Caki2 (cell line): ENCODE data around the gene SRSF5. TPM values are rescaled to one million over a fixed set of nuclear protein-coding genes. Genes with fewer than 3 reads are reported as not detected.
"Not testable (repeated sequence)": the region's sequence is repeated elsewhere in the genome, so short reads cannot be mapped to it uniquely, and the experiment has no call there.

Experiments used
- DNase-seq: peaks from one replicate; pipeline ENCODE4 v3.0.0-alpha.2; 2015; ENCODE audit warnings: low read depth
- in situ Hi-C: cut with HindIII; loops from 2 replicates; pipeline ENCODE4 v1.10.0; 2016; ENCODE audit warnings: low sequenced_read_pairs, low pct_unique_long_range_greater_than_20kb, mixed read lengths
- total RNA-seq: library from RNA; depleted of rRNA; stranded (reverse); fragments of >200 nt; shearing (Covaris generic); gene quantifications from 2 replicates; pipeline ENCODE4 v1.2.3, GENCODE V29; 2014; ENCODE audit warnings: low replicate concordance; rRNA removed

The SRSF5 gene
- 33.9 and 55.7 TPM in 2 replicates for total RNA-seq

DNA sequence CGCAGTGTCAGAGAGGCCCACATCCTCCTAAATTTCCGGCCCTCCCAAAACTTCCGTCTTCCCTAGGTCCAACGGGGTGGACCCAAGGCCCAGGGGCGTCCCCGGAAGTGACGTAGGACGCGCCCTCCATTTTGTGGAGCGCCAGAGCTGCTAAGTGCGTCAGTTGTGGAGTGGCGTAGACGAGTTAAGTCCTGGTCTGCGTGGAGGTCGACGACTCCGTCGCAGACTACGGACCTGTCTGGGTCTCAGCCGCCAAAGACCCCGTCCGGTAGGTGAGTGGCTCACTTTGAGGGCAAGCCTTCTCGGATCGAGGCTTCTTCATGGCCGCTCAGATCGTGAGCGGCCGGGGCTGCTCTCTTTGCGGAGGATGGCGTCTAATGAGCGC is at the start of gene SRSF5:
Gene SRSF5, plus strand, starts transcription at position 159 of the 385 bp plus-strand sequence. CDS start 1,015 bp downstream, outside the sequence.
- in situ Hi-C loops = no loop called here
- peak; percentile 86 for DNase-seq

DNA sequence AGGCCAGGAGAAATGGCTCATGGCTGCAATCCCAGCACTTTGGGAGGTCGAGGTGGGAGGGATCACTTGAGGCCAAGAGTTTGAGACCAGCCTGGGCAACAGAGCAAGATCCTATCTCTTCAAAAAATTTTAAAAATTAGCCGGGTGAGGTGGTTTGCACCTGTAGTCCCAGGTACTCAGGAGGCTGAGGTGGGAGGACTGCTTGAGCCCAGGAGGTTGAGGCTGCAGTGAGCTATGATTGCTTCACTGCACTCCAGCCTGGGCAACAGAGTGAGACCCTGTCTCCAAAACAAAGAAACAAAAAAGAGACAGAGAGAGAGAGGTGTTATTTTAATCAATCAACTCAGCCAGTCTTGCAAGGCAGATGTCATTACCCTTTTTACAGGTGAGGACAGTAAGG is 48.3 kb upstream of the SRSF5 start:
- in situ Hi-C loops, DNase-seq: not testable (repeated sequence)

DNA sequence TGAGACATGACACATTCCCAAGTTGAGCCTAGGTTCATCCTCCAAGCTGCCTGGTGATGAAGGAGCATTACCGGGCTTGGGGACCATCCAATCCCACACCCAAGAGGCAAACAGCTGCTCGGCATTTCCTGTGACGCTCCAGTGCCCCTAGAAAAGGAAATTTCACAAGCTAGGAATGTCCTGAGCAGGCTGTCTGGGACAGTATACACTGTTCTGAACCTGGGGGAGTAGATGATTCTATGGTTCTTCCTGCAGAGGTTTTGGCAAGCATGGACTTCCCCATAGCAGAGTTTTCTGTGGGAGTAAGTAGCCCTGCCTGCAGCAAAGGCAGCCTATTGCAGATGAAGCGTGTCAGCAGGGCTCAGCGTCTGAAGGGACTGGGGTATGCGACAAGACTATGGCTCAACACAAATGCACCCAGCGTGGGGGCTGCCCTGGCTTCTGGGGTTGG is 47.4 kb upstream of the SRSF5 start:
- in situ Hi-C loops = no loop called here
- DNase-seq = no peak

DNA sequence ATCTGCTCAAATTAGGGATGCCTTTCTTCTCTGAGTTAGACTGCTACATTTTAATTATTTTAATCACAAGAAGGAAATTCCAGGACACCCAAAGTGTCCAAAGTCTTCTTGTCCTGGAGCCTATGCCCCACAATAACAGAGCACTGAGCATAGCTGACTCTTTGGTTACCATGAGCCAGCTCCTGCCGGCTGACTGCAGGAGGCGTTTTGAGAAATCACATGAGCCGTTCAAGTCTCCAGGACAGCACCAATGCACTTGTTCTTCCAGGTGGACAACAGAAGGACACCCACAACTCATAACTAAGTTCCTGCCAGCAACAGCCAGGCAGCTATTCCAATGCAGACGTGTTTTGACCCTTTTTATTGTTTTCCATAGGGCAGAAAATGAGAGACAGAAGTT is 46.0 kb upstream of the SRSF5 start:
- no peak for DNase-seq
- in situ Hi-C loops = no loop called here

DNA sequence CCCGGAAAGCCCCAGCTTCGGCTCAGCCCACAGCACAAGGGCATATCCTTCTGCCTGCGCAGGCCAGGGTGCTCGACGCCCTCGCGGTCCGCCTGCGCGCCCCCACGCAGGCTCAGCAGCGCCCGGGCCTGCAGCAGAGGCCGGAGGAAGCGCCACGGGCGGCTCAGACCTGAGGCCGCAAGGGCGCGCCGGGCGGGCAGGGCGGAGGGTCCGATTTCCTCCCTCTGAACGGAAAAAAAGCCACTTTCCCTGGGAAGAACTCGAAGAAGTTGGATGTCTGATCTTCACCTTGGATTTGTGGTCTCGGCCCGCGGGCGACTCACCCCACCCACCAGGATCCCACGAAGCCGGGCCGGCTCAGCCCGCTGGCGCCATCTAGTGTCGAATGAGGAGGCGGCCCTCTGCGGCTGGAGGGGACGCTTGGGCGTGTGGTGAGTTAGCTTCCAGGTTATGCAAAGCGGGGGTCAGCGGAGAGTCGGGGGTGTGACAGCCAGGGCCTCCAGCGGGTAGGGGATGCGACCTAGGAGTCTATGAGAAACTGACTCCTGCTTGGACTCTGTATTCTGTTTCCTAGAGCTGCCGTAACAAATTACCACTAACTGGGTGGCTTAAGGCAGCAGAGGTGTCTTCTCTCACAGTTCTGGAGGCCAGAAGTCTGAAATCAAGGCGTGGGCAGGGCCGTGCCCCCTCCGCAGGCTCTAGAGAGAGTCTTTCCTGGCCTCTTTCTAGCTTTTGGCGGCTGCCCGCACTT is 40.0 kb upstream of the SRSF5 start:
- in situ Hi-C loops = no loop called here
- DNase-seq = peak; percentile 57

DNA sequence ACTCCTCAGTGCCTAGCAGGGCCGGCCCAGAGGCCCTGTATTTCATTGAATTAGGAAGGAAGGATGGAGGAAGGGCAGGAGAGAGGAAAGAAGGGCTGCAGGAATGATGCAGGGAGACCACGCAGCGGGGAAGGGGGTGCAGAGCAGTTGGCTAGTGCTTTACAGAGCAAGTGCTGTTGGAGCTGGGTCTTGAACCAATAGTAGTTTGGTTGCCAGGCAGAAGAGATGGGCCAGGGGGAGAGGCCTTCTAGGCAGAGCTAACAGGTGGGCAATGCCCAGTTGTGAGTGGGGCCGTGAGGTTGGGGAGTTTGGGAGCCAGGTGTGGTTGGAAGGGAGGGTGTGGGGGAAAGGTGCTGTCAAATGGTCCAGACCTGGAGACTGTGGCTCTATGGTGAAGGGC is 39.1 kb upstream of the SRSF5 start:
- DNase-seq = no peak
- in situ Hi-C loops = no loop called here

DNA sequence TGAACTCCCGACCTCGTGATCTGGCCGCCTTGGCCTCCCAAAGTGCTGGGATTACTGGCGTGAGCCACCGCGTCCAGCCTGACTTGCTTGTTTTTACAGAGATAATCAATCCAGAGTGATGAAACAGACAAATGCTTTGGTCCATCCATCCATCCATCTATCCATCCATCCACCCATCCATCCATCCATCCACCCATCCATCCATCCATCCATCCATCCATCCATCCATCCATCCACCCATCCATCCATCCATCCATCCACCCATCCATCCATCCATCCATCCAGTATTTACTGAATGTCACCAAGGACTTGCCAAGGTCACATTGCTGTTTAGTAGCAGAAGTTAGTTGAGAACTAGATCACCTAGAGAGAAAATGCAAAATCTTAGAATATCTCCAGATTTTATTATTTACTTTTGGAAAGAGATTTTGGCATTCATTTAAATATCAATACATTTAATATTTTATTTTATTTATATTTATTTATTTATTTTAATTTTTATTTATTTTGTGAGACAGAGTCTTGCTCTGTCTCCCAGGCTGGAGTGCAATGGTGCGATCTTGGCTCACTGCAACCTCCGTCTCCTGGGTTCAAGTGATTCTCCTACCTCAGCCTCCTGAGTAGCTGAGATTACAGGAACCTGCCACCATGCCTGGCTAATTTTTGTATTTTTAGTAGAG is 34.9 kb upstream of the SRSF5 start:
- DNase-seq, in situ Hi-C loops: not testable (repeated sequence)

DNA sequence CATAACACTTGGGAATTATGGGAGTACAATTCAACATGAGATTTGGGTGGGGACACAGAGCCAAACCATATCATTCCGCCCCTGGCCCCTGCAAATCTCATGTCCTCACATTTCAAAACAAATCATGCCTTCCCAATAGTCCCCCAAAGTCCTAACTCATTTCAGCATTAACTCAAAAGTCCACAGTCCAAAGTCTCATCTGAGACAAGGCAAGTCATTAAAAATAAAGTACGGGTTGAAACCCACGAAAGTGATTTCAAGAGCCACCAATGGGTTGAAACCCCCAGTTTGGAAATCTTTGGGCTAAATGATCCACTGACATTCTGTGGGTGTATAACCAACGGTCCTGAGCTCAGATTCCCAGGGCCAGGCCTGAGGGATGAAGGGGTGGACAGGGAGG is 30.5 kb upstream of the SRSF5 start:
- DNase-seq, in situ Hi-C loops: not testable (repeated sequence)

DNA sequence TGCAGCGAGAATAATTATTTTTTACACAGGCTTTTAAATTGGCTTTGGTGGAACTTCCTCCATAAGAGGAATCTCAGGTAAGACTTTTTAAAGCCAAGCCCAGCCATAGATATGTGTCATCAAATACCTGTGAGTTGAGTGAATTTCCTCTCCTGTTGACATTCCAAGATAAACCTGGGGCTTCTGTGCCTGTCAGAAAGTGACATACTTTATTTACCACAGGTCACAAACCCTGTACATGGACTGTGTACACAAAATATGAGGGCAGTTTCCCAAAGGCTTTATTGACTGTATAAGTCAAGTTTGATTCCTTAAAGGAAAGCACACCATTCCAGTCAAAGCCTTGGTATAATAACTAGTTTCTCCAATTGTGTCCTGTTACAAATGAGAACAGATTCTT is 25.9 kb upstream of the SRSF5 start:
- DNase-seq = no peak
- in situ Hi-C loops = no loop called here

DNA sequence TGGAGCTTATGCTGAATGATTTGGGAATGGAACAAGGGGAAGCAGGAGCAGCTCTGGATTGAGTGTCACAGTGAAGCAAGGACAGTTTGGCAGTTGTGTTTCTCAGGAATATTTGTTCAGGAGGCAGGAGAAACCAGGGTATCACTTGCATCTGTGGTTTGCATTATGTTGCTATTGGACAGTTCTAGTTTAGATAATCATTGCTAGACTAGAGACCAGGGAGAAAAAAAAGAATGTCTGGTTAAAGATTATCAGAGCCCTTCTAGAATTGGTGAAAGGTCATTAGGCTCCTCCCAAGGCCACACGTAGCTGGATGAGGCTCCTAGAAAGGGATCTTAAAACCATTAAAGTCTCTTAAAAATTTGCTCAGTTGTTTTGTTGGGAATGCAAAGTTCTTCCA is 17.0 kb upstream of the SRSF5 start:
- DNase-seq = peak; percentile 77
- in situ Hi-C loops = no loop called here

DNA sequence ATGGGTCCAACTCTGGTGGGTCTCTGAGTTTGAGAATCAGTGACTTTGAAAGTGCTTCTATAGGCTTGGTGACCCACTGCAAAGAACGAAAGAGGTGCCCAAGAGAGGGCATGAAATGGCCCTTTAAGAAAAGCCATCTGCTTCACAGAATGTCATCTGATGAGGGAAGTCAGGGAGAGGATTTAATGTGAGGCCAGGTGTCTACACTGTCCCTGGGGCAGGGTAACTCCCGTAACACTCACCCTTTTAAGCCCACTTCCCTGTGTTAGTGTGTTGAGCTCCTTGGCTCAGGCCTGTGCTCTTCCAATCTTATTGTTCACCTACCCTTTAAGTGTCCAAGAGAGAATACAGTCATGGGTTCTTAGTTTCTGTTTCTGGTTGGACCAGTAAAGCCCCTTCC is 16.4 kb upstream of the SRSF5 start:
- in situ Hi-C loops = no loop called here
- no peak for DNase-seq

DNA sequence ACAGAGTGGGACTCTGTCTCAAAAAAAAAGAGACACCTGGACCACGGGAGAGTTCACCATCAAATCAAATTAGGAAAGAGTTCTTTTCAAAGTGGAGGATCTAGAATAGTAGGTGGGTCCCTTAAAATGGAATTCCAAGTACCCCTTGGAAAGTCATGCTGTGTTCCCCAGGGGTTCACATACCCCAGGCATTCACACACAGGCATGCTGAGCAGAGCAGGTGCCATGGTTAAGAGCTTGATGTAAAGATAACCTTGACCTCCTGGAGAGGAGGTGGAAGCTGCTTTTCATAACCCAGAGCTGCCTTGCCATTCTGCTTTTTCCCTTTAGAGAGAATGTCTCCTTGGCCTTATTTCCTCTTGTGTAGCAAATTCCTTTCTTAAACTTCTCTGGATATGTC is 14.2 kb upstream of the SRSF5 start:
- in situ Hi-C loops = no loop called here
- no peak for DNase-seq

DNA sequence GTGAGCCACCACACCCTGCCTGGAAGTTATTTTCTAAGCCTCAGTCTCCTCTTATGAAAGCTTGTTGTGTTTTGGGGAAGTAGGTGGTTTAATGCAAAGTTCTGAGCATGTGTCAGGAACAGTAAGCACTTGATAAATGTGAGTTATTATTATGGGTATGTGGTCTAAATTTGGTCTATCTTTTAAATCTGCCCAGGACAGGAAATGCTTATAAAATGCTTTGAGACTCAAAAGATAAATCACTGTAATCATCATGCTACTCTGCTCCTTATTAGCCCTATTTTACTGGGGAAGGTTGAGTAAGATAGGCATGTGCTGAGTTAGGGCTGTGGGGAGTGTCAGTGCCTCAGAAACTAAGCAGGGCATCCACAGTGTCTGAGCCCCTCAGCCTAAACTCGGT is 13.1 kb upstream of the SRSF5 start:
- no peak for DNase-seq
- in situ Hi-C loops = no loop called here

DNA sequence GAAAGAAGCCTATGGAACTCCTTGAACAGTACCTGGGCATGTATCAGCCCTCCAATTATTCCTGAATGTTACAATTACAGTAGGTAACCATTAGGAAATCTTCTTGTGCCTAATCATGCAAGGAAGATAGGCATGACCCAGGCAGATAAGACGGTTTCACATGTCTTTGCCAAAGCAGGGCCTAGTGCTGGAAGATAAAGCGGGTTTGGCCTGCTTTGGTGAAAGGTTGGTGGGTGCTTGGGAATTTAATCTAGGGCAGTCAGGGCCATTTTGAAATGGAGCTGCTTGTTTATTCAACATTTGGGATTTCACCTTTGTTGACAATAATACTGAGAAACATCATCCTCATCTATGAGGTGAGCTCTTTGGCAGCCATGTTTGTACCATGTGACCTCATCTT is 12.5 kb upstream of the SRSF5 start:
- DNase-seq = no peak
- in situ Hi-C loops = no loop called here

DNA sequence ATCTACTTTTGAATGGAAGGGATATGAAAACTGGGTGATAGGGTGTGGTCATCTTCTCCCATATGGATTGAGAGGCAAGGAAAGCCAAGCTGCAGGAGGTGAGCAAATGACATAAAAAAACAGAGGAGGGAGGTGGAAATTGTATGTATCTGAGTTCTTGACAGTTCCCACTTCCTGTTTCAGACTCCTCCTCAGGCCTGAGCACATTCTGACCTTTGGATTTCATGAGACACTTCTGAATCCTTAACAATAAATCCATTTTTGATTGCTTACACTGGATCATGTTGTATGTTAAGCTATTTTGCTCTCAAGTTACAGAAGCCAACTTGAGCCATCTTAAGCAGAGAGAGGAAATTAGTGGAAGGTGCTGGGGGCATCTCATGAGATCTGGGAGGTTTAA is 11.6 kb upstream of the SRSF5 start:
- in situ Hi-C loops = no loop called here

DNA sequence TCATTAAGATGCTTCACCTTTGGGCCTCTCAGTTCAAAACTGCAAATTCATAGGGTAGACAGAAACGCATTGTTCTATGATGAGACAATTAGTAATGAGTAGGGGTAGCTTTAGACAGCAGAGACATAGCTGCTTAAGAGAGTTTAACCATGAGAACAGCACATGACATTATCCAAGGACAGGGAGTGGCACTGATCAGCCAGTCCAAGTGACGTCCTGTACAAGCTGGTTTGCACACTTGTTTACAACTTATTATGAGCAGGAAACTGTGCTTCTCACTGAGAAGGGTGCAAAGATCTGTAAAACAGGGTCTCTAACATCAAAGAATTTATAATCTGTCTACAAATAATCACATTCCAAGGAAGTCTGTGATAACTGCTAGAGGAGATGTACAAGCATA is 11.2 kb upstream of the SRSF5 start:
- no peak for DNase-seq
- in situ Hi-C loops = no loop called here

More for the DNA sequence above, 11.6 kb upstream of the SRSF5 start:
- no peak for DNase-seq

DNA sequence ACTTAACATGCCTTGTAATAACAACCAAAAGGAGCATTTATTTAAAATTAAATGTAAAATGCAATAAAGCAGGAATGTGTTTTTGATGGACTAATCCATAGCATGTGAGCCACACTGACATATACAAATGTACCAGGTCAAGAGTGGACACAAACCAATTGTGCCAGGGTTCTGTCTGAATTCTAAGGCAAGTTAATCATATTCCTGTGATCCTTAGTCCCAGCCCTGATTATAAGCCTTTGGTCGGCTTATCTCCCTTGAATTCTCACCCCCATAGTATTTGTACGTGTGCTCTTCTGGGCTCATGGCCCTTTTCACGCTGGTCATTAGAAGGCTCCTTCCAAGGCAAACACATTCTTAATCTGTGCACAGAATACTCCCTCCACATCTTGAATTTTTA is 10.6 kb upstream of the SRSF5 start:
- DNase-seq = no peak
- in situ Hi-C loops = no loop called here

DNA sequence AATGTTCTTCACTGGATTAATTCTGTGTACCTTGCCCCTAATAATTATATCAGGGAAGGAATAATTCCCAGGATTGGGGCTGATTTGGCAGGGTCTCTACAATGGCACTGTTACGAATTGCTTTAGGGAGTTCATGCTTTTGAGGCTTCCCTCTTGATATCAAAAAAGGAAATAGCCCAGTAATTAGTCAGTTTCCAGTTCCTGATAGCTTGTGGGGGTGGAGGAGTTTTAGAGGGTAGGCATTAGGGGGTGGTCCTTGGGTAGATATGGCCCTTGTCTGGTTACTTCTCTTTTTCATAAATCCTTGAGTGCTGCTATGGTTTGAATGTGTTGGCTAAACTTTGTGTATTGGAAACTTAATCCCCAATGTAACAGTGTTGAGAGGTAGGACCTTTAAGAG is 6.1 kb upstream of the SRSF5 start:
- in situ Hi-C loops = no loop called here
- no peak for DNase-seq

DNA sequence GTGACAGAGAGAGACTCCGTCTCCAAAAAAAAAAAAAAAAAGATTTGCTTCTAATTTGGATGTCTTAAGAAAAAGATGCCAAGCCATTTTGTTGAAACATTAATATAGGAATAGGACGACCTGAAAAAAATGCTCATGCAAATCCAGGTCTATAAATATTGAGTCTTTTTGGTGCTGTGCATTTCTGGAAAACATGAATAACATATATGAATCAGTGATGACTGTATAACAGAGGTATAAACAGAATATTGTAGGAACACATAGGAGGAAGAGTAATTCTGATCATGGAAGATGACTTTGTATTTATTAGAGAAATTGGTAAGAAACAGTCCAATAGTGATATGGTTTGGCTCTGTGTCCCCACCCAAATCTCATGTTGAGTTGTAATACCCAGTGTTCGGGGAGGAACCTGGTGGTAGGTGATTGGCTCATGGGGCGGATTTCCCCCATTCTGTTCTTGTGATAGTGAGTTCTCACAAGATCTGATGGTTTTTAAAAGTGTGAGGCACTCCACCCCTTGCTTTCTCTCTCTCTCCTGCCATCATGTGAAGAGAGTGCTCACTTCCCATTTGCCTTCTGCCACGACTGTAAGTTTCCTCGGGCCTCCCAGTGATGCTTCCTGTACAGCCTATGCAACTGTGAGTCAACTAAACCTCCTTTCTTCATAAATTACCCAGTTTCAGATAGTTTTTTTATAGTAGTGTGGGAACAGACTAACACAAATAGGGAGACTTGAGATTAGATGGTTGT is 3.0 kb upstream of the SRSF5 start:
- DNase-seq = no peak
- in situ Hi-C loops = no loop called here
